ENCODE data around the gene SRD5A3. TPM values are rescaled to one million over a fixed set of nuclear protein-coding genes. Genes with fewer than 3 reads are reported as not detected.

SRD5A3 gene
- total RNA-seq, 1 donor from 2014 or later: 12.7 TPM

- H3K27me3 Mint-ChIP-seq (ENCODE audit: unreplicated experiment): no peaks in the 10 kb centered on the region
- H3K36me3 Mint-ChIP-seq (ENCODE audit: unreplicated experiment): no peaks in the 10 kb centered on the region
- no peak overlapping the region for H3K4me3 Mint-ChIP-seq (ENCODE audit: unreplicated experiment)
- peaks cover 2% of the 10 kb centered on the region for H3K9me3 Mint-ChIP-seq (ENCODE audit: unreplicated experiment)
- no peaks in the 10 kb centered on the region for H3K4me1 Mint-ChIP-seq (ENCODE audit: low read depth, unreplicated experiment)
- H3K27ac Mint-ChIP-seq (ENCODE audit: unreplicated experiment): no peak overlapping the region
- no peak for DNase-seq
- no peak for TF ChIP-seq CTCF (IDR thresholded peaks at IDR 0.05; ENCODE audit: partially characterized antibody, unreplicated experiment)
These were observed 17.8 kb downstream of the SRD5A3 start for GRCh38 chr4:55363691-55364351.

GRCh38 chr4:55364691-55365344 is 18.8 kb downstream of the SRD5A3 start:
- H3K27ac Mint-ChIP-seq (ENCODE audit: unreplicated experiment): no peak overlapping the region
- no peak for DNase-seq
- H3K4me3 Mint-ChIP-seq (ENCODE audit: unreplicated experiment): no peak overlapping the region
- peaks cover 2% of the 10 kb centered on the region for H3K9me3 Mint-ChIP-seq (ENCODE audit: unreplicated experiment)
- H3K27me3 Mint-ChIP-seq (ENCODE audit: unreplicated experiment): no peaks in the 10 kb centered on the region
- TF ChIP-seq CTCF (IDR thresholded peaks at IDR 0.05; ENCODE audit: partially characterized antibody, unreplicated experiment): no peak
- no peaks in the 10 kb centered on the region for H3K4me1 Mint-ChIP-seq (ENCODE audit: low read depth, unreplicated experiment)
- H3K36me3 Mint-ChIP-seq (ENCODE audit: unreplicated experiment): no peaks in the 10 kb centered on the region

- no peak overlapping the region for H3K4me3 Mint-ChIP-seq (ENCODE audit: unreplicated experiment)
- DNase-seq: no peak
- TF ChIP-seq CTCF (IDR thresholded peaks at IDR 0.05; ENCODE audit: partially characterized antibody, unreplicated experiment): no peak
- H3K4me1 Mint-ChIP-seq (ENCODE audit: low read depth, unreplicated experiment): no peaks in the 10 kb centered on the region
- no peak overlapping the region for H3K27ac Mint-ChIP-seq (ENCODE audit: unreplicated experiment)
- no peaks in the 10 kb centered on the region for H3K36me3 Mint-ChIP-seq (ENCODE audit: unreplicated experiment)
- peaks cover 2% of the 10 kb centered on the region for H3K9me3 Mint-ChIP-seq (ENCODE audit: unreplicated experiment)
- H3K27me3 Mint-ChIP-seq (ENCODE audit: unreplicated experiment): no peaks in the 10 kb centered on the region
These were observed 19.3 kb downstream of the SRD5A3 start for GRCh38 chr4:55365345-55365728.

GRCh38 chr4:55366621-55367020 is 20.6 kb downstream of the SRD5A3 start:
- peaks cover 2% of the 10 kb centered on the region for H3K9me3 Mint-ChIP-seq (ENCODE audit: unreplicated experiment)

More at GRCh38 chr4:55366621-55367020, 20.6 kb downstream of the SRD5A3 start:
- Mint-ChIP-seq H3K36me3 (ENCODE audit: unreplicated experiment) (no peaks in the 10 kb centered on the region), H3K27ac (ENCODE audit: unreplicated experiment) (no peak overlapping the region), H3K27me3 (ENCODE audit: unreplicated experiment) (no peaks in the 10 kb centered on the region), H3K4me1 (ENCODE audit: low read depth, unreplicated experiment) (no peaks in the 10 kb centered on the region), H3K4me3 (ENCODE audit: unreplicated experiment) (no peak overlapping the region)
- no peak for TF ChIP-seq CTCF (IDR thresholded peaks at IDR 0.05; ENCODE audit: partially characterized antibody, unreplicated experiment)
- no peak for DNase-seq
